ENCODE measurements around the gene CLASRP. TPM values are rescaled to one million over a fixed set of nuclear protein-coding genes. Genes with fewer than 3 reads are reported as not detected.

The CLASRP gene
- total and polyA plus RNA-seq, 2 of the 8 experiments (the other 6 are each of a cell fraction or from before 2014, with no cell fraction given): 22.3 to 71.7 TPM

DNA sequence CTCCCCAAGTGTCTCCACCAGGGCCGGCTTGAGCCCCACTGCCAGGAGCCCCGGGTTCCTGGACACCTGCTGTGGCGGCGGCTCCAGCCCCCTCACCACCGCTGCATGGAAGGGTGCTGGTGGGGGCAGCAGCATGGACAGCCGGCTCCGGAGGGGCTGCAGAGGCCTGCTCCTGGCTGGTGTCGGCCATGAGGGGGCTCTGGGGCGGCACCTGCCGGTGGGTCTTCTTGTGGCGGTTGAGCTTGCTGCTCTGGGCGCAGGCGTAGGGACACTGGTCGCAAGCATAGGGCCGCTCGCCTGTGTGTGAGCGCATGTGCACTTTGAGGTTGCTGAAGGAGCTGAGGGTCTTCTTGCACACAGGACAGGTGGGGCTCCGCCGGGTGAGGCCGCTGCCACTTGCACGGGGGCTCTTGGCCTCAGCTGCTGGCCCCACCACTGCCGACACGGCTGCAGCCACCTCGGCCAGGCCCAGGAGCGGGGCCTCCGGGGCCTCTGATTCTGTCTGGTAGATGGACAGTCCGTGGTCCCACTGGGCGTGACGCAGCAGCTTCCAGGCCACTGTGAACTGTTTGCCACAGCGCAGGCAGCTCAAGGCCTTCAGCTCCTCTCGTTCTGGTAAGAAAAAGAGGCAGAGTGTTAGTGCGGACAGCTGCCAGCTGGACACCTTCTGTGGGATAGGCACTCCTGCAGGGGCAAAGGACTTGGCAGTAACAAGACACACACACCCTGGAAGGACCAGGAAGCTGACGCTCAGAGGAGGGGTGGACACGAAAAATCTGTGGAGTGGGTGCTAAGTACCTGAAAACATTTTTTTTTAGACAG, 33.3 kb downstream of the CLASRP start (continued):
- TF ChIP-seq, protein P1, sequence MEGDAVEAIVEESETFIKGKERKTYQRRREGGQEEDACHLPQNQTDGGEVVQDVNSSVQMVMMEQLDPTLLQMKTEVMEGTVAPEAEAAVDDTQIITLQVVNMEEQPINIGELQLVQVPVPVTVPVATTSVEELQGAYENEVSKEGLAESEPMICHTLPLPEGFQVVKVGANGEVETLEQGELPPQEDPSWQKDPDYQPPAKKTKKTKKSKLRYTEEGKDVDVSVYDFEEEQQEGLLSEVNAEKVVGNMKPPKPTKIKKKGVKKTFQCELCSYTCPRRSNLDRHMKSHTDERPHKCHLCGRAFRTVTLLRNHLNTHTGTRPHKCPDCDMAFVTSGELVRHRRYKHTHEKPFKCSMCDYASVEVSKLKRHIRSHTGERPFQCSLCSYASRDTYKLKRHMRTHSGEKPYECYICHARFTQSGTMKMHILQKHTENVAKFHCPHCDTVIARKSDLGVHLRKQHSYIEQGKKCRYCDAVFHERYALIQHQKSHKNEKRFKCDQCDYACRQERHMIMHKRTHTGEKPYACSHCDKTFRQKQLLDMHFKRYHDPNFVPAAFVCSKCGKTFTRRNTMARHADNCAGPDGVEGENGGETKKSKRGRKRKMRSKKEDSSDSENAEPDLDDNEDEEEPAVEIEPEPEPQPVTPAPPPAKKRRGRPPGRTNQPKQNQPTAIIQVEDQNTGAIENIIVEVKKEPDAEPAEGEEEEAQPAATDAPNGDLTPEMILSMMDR (IDR thresholded peaks at IDR 0.05; ENCODE audit: control extremely low read depth in 1 of 3, insufficient read depth in 1 of 3, low read depth in 1 of 3, low read length in 3 of 3): peak in 2 of 3 experiments; percentile 6 to 17; a peak in 1 of 4 replicates

Data from H1 (cell line).